ACC112 (cell line): Measurements from ENCODE around the gene KCNH1.

Experiments
- H2AFZ ChIP-seq: fragments of 200-600 bp; sonication (generic); one replicate; pipeline ENCODE4 v1.6.0; 2017; ENCODE audit warnings: antibody characterized with exemption, low read length; ENCODE audit not compliant: unreplicated experiment
- H3K27ac ChIP-seq: fragments of 200-600 bp; sonication (generic); 2 replicates; pipeline ENCODE4 v1.5.1; 2014; ENCODE audit warnings: low read depth, mild to moderate bottlenecking, antibody characterized with exemption, low read length, moderate library complexity
- H3K27me3 ChIP-seq: fragments of 200-600 bp; sonication (generic); 2 replicates; pipeline ENCODE4 v1.6.1; 2014; ENCODE audit warnings: mild to moderate bottlenecking, antibody characterized with exemption, low read length, moderate library complexity, mixed read lengths; ENCODE audit not compliant: insufficient read depth
- H3K36me3 ChIP-seq: fragments of 200-600 bp; sonication (generic); 2 replicates; pipeline ENCODE4 v1.6.1; 2016; ENCODE audit warnings: mild to moderate bottlenecking, antibody characterized with exemption, low read length, moderate library complexity, mixed read lengths; ENCODE audit not compliant: insufficient read depth
- H3K4me1 ChIP-seq: fragments of 200-600 bp; sonication (generic); one replicate; pipeline ENCODE4 v1.6.1; 2016; ENCODE audit warnings: low read length, mixed read lengths; ENCODE audit not compliant: insufficient read depth, unreplicated experiment, control insufficient read depth
- H3K4me3 ChIP-seq: fragments of 200-600 bp; sonication (generic); 2 replicates; pipeline ENCODE4 v1.5.1; 2014; ENCODE audit warnings: mild to moderate bottlenecking, low read depth, low read length
- H3K79me2 ChIP-seq: fragments of 200-600 bp; sonication (generic); one replicate; pipeline ENCODE4 v1.6.0; 2016; ENCODE audit warnings: low read length; ENCODE audit not compliant: control insufficient read depth, unreplicated experiment, insufficient read depth

Gene KCNH1

DNA sequence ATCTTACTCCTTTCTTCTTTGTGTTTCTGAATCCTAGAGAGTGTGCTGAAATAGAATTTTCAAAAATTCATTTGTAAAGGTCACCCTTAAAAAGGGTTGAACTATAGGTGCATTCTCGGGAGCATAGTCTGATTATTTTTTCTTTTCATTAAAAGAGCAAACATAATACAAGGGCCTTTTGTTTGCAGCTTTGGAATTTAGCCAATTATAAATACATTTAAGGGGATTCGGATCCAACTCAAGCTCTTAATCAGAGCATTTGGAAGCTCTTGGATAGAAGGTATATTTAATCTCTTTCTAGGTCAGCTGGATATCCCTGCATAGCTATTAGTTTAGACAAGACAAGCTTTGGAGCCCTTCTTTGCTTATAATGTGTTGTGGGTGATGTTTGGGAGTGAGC, 483.5 kb downstream of the KCNH1 start:
- Histone ChIP-seq H3K36me3 (no peaks in the 10 kb centered on the region), H2AFZ (no peak overlapping the region), H3K4me3 (no peak overlapping the region), H3K4me1 (no peaks in the 10 kb centered on the region), H3K27me3 (no peaks in the 10 kb centered on the region), H3K79me2 (no peaks in the 10 kb centered on the region), H3K27ac (no peak overlapping the region)

DNA sequence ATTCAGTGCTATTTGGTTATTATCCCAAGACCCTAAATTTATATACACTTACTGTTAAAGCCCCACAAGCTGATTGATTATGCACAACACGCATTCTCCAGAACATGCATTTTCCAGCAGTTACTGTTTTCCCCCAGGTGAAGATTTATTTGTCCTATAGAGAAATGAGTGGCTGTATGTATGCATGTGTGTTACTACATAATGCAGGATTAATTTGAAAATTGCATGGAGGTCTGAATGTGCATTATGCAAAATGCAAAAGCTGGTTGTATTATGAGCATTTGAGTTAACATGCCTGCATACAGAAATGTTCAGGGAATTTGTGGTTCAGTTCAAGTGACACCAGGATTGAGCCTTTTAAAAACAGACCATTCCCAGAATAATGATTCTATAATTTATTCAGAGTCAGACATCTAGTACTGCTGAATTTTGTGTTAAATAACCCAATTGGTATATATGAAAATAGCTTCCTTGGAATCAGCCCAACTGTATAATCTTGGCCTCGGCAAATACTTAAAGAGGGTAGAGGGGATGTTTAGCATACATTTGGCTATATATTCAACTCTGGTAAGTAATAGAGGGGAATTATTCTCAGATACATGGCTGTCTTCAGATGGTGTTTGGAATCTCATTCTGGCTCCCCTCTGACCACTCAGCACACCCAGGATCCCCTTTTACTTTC, 485.2 kb downstream of the KCNH1 start:
- H3K4me3 ChIP-seq: no peak overlapping the region
- H3K27ac ChIP-seq: no peak overlapping the region
- no peak overlapping the region for H2AFZ ChIP-seq
- H3K79me2 ChIP-seq: no peaks in the 10 kb centered on the region
- no peaks in the 10 kb centered on the region for H3K36me3 ChIP-seq
- no peaks in the 10 kb centered on the region for H3K4me1 ChIP-seq
- no peaks in the 10 kb centered on the region for H3K27me3 ChIP-seq

DNA sequence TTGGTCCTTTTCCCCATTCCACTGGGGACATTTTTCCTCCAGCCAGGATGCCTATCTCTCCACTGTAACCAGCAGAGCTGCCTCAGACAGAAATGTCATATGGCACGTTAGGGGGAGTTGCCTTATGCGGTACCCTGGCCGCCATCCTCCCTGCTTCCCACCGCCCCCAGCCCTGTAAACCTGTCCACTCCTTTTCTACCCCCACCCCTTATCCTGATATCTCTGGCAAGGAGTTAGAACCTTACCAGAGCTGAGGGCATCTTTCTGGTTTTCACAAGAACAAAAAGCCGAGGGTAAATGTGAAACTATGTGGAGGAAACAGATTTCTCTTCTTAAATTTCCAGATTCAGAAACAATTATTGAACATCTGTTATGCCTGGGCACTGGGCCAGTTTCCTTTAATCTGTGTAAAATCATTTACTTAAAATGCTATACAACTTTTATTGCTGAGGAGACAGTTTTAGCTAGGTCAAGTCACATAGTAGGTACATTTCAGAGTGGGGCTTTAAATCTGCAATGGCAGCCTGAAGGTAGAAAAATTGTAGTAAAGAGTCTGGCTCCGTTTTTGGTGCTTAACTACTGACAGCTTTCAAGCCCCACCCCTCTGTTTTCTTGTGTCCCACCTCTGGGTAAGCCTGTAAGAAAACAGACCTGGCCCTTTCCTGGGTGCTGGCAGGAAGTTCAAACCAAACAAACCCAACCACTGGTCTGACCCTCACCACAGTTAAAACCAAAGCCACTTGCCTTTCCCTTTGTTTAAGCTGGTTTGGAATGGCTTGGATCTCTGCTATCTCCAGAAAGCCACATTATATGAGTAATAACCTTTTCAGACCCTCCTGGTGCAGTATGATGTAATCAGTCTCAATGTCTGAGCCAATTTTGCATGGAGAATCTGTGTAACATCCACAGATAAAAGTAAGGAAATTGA, 486.3 kb downstream of the KCNH1 start:
- Histone ChIP-seq H3K4me1 (no peaks in the 10 kb centered on the region), H3K79me2 (no peaks in the 10 kb centered on the region), H2AFZ (no peak overlapping the region), H3K36me3 (no peaks in the 10 kb centered on the region), H3K27ac (no peak overlapping the region), H3K4me3 (no peak overlapping the region), H3K27me3 (no peaks in the 10 kb centered on the region)

DNA sequence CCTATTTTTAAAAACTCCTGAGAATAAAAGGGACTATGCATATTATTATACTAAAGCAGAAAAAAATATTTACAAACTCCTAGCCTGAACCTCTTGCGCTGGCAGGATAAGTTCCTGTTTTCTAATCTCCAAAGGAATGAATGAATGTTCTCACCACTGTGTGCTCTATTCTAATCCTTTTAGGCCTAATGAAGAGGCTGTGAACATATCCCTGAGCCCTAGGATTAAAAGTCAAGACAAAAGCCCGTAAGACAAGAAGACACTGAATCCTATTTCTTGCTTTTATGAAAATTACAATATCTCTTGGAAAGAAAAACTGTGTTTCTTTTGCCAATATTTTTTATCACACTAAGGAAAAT, 487.7 kb downstream of the KCNH1 start:
- Histone ChIP-seq H3K79me2 (no peaks in the 10 kb centered on the region), H2AFZ (no peak overlapping the region), H3K36me3 (no peaks in the 10 kb centered on the region), H3K4me3 (no peak overlapping the region), H3K27ac (no peak overlapping the region), H3K4me1 (no peaks in the 10 kb centered on the region), H3K27me3 (no peaks in the 10 kb centered on the region)

DNA sequence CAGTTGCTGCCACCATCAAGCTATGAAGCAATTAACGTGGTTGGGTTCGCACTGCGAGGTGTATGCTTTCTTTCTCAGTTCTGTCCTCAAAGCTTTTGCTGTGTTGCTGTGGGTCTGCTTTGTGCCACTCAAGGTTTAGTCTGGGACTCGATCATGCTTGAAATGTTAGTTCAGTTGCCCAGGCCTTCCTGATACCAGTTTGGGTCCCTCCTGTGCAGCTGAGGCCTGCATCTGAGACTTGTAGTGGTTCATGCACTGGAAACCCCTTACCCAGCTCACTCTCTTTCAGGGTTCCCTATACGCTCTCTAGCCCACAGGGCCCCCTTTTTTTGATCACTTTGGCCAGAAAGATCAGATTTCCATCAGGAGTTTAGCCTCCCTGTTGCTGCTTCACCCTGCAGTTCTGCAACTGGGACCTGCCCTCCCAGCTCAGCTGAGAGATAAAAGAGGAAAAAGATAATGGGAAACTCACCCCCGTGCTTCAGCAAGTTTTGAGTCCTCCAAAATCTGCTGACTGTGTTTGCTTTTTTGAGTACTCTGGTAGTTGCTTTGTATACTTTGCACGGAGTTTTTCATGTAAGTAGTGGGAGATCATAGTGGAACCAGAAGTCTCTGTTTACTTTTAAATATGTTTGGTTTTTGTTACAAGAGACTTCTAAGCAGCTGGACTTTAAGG, 488.2 kb downstream of the KCNH1 start:
- Histone ChIP-seq H3K4me1 (no peaks in the 10 kb centered on the region), H2AFZ (no peak overlapping the region), H3K36me3 (no peaks in the 10 kb centered on the region), H3K27ac (no peak overlapping the region), H3K27me3 (no peaks in the 10 kb centered on the region), H3K4me3 (no peak overlapping the region), H3K79me2 (no peaks in the 10 kb centered on the region)

DNA sequence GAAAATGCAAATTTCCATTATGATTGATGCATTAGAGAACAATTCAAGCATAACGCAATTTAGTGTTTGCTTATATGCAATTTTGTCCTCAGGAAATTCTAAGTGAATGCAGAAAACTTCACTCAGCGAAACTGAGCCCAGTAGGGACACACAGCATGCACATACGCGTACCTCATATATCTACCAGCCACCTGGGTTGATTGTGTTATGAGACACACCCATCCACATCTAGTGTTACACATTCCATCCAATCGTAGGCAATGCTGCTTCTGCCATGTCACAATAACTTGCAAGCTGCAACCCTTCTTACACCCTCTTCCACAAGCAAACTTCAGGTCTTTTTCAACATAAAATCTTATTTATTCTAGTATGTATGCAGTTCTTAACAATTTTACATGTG, 492.4 kb downstream of the KCNH1 start:
- H3K27ac ChIP-seq: no peak overlapping the region
- no peaks in the 10 kb centered on the region for H3K79me2 ChIP-seq
- no peaks in the 10 kb centered on the region for H3K36me3 ChIP-seq
- H2AFZ ChIP-seq: no peak overlapping the region
- no peaks in the 10 kb centered on the region for H3K27me3 ChIP-seq
- no peaks in the 10 kb centered on the region for H3K4me1 ChIP-seq
- H3K4me3 ChIP-seq: no peak overlapping the region

DNA sequence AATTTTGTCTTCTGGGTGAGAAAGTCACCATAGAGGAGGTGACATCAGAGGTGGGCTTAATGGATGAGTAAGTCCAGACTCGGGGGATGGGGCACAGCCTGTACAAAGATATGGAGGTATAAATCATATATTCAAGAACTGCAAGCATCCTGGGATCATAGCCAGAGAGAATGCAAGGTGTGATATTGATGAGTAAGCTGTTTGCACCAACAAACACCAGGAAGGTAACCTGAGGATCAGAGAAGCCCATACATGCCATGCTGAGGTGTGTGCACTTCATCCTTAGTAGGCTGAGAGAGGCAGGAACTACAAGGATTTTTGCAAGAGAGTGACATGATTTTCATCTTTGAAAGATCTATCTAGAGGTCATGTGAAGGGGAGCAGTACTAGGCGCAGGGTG, 498.8 kb downstream of the KCNH1 start:
- Histone ChIP-seq H3K27me3 (no peaks in the 10 kb centered on the region), H3K36me3 (no peaks in the 10 kb centered on the region), H3K79me2 (no peaks in the 10 kb centered on the region), H3K4me1 (no peaks in the 10 kb centered on the region), H2AFZ (no peak overlapping the region), H3K4me3 (no peak overlapping the region), H3K27ac (no peak overlapping the region)

DNA sequence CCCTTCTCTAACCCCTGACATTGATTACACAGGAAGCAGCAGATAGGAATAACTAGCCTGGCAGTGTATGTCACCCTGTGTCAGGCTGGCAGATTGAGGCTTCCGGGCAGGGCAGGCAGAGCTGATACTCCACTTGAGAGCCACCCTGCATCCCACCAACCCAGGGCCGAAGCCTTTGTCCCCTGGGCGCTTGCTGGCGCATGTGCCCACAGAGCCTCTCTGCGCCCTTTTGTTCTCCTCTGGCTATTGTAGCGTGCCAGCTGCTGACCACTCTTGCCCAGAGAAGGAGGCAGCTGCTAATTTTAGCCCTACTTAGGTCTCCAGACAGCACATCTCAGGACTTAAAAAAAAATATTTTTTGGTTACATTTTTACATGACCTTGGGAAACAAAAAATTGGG, 500.3 kb downstream of the KCNH1 start:
- Histone ChIP-seq H3K4me1 (no peaks in the 10 kb centered on the region), H3K79me2 (no peaks in the 10 kb centered on the region), H3K4me3 (no peak overlapping the region), H3K27ac (no peak overlapping the region), H3K27me3 (no peaks in the 10 kb centered on the region), H2AFZ (no peak overlapping the region), H3K36me3 (no peaks in the 10 kb centered on the region)

DNA sequence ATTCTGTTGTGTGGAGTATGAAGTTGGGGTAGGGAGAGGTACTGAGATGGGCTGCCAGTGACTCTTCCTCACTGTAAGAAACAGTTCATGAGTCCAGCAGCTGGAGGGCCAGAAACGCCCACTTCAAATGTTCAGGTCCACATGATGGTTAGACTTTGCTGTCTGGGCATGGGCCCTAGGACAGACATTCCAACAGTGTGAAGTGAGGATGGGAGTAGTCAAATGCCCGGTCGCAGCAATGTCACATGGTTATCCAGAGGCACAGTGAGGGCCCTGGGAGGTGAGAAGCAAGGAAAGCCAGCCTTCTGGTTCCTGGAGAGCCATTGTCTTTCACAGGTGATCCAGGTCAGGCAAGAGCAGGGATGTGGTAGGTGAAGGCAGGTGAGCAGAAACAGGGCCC, 500.8 kb downstream of the KCNH1 start:
- Histone ChIP-seq H3K36me3 (no peaks in the 10 kb centered on the region), H3K27ac (no peak overlapping the region), H2AFZ (no peak overlapping the region), H3K4me3 (no peak overlapping the region), H3K27me3 (no peaks in the 10 kb centered on the region), H3K79me2 (no peaks in the 10 kb centered on the region), H3K4me1 (no peaks in the 10 kb centered on the region)

DNA sequence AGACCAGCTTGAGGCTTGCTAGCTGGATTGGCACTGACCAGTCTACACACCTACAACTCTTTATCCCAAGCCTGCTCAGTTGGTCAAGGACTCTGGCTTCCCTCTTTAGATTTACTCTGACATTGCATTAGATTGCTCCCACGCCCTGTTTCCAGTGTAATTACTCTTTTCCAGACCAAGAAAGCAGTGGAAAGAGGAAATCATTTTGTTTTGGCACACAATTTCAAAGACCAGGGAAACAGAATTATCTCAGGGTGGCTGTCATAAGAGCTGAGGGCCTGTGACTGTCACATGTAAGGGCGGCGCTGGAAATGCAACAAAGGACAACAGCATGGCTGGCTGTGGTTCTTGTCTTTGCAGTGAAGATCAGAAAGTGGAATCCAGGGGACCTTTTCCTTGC, 502.5 kb downstream of the KCNH1 start:
- Histone ChIP-seq H3K27me3 (no peaks in the 10 kb centered on the region), H3K36me3 (no peaks in the 10 kb centered on the region), H3K27ac (no peak overlapping the region), H3K79me2 (no peaks in the 10 kb centered on the region), H3K4me1 (no peaks in the 10 kb centered on the region), H3K4me3 (no peak overlapping the region), H2AFZ (no peak overlapping the region)
